ENCODE measurements around the gene PGC.

DNA sequence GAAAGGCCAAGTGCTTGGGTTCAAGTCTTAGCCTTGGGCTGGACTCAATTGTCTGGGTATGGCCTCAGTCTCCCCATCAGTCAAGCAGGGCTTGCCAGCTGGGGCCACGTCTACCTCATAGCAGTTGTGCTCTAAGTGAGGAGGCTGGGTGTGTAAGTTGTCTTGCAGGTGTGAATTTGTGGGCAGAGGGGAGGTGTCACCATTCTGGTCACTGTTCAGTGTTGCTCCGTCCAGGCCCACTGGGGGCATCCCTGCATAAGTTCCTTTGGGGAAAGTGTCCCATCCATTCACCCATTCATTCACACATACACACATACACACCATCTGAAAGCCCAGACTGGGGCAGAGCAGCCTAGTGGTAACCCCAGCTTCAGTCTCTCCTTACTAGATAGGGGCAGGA, 48.1 kb downstream of the PGC start:
- TF ChIP-seq, protein P1, sequence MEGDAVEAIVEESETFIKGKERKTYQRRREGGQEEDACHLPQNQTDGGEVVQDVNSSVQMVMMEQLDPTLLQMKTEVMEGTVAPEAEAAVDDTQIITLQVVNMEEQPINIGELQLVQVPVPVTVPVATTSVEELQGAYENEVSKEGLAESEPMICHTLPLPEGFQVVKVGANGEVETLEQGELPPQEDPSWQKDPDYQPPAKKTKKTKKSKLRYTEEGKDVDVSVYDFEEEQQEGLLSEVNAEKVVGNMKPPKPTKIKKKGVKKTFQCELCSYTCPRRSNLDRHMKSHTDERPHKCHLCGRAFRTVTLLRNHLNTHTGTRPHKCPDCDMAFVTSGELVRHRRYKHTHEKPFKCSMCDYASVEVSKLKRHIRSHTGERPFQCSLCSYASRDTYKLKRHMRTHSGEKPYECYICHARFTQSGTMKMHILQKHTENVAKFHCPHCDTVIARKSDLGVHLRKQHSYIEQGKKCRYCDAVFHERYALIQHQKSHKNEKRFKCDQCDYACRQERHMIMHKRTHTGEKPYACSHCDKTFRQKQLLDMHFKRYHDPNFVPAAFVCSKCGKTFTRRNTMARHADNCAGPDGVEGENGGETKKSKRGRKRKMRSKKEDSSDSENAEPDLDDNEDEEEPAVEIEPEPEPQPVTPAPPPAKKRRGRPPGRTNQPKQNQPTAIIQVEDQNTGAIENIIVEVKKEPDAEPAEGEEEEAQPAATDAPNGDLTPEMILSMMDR (IDR thresholded peaks at IDR 0.05) = no peak
- no peak for TF ChIP-seq EP300 (IDR thresholded peaks at IDR 0.05)
- no peak for TF ChIP-seq POLR2A (IDR thresholded peaks at IDR 0.05)

Measured in ovary (tissue), 3 donors.